Choroid plexus epithelial cell (primary cell): Measurements from ENCODE around the gene ZSWIM6.

Experiments used
- DNase-seq: peaks from one replicate; pipeline ENCODE4 v3.0.0-alpha.2; 2010; ENCODE audit warnings: low read depth
- H3K4me3 ChIP-seq: 2 replicates; pipeline ENCODE4 v1.5.1; 2011; ENCODE audit warnings: low read depth, mild to moderate bottlenecking, control low read depth, low read length, moderate library complexity
- TF ChIP-seq, protein P1 (sequence below): conservative IDR thresholded peaks from 2 replicates; pipeline ENCODE4 v1.5.1; 2011; ENCODE audit warnings: low read depth, mild to moderate bottlenecking, control low read depth, inconsistent platforms, low read length, moderate library complexity

ZSWIM6 gene

GRCh38 chr5:61322738-61323725, 9.0 kb upstream of the ZSWIM6 start:
- no peak overlapping the region for H3K4me3 ChIP-seq
- DNase-seq: no peak
- TF ChIP-seq, protein P1, sequence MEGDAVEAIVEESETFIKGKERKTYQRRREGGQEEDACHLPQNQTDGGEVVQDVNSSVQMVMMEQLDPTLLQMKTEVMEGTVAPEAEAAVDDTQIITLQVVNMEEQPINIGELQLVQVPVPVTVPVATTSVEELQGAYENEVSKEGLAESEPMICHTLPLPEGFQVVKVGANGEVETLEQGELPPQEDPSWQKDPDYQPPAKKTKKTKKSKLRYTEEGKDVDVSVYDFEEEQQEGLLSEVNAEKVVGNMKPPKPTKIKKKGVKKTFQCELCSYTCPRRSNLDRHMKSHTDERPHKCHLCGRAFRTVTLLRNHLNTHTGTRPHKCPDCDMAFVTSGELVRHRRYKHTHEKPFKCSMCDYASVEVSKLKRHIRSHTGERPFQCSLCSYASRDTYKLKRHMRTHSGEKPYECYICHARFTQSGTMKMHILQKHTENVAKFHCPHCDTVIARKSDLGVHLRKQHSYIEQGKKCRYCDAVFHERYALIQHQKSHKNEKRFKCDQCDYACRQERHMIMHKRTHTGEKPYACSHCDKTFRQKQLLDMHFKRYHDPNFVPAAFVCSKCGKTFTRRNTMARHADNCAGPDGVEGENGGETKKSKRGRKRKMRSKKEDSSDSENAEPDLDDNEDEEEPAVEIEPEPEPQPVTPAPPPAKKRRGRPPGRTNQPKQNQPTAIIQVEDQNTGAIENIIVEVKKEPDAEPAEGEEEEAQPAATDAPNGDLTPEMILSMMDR: no peak

- TF ChIP-seq, protein P1: peak; percentile 36
- H3K4me3 ChIP-seq: no peak overlapping the region
- DNase-seq: peak; percentile 92
These were observed 4.0 kb upstream of the ZSWIM6 start for GRCh38 chr5:61327760-61328753.

DNA sequence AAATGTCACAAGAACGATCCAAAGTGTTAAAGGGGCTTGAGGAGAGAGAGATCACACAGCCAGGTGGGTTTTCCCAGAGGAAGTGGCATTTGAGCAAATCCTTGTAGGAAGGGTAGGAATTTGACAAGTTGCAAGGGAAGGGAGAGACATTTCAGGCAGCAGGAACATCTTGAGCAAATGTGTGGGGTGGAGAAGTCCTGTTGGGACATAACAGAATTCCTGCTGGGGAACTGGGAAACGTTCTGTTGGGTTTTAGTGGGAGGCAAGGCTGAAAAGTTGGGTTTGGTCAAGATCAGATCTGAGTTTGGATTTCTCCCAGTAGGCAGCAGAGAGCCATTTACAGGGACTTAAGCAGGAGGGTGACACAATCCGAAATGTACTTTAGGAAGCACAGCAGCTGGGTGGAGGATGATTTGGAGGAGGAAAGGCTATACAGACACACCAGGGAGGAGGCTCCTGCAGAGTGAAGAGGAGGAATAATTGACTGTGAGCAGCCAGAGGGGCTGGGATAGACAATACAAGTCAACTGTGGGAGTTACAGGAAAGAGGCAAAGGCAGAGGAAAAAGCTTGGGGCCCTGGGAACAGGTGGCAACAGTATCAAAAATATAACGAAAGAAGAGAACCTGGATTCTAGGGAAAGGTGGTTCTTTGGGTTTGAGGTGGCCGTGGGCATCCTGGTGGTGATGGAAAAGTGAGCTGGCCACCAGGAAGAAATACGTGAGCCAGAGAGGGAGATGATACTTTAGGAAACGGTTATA, 3.1 kb upstream of the ZSWIM6 start:
- TF ChIP-seq, protein P1: no peak
- DNase-seq: no peak
- no peak overlapping the region for H3K4me3 ChIP-seq

DNA sequence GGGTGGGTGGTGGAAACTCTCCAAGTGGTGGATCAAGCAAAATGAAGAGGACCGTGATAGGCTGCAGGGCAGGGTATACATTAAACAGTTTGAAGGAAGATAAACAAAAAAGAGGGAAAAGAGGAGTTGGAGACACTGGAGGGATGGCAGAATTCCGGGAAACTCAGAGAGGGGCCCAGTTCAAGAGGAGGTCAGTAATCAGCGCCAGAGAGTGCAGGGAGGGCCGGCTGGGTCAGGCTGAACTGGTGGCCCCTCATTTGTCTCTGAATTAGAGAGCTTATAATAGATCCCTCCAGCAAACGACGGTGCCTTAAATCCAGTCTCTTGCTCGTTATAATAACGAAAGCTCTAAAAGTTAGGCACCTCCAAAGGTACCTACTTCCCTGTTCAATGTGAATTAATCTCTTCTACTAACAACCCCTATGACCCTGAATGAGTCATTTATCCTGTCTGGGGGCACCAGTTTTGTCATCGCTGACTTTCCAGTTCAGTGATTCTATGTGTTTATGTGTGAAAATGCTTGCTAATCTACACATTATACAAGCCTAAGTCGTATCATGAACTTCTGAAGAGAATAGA, 2.4 kb upstream of the ZSWIM6 start:
- H3K4me3 ChIP-seq: peak overlapping the region; percentile 82
- no peak for DNase-seq
- TF ChIP-seq, protein P1: no peak

DNA sequence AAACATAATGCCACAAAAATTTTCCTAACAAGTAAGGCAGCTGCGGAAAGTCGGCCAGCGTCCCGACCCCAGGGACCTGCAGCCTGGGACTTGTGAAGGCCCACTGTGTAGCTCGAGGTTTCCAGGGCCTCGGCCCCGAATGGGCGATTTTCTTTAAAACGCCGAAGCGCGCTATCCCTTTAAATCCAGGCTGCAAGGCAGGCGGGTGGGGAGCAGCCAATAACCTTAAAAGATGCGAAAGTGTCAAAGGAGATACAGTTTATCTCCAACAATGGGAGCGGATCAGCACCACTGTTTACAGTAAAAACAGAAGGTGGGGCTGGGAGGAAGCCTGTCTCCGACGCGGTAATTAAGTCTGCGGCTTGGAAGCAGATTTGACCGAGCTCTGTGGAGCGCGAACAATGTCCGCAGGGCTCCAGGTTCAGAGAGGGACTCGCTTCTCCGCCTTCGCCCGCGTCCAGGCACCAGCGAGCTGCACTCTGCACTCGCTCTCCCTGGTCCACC, 1.7 kb upstream of the ZSWIM6 start:
- H3K4me3 ChIP-seq: peak overlapping the region; percentile 82
- TF ChIP-seq, protein P1: no peak
- peak; percentile 64 for DNase-seq
